ENCODE measurements around the gene VTI1B. TPM values are rescaled to one million over a fixed set of nuclear protein-coding genes. Genes with fewer than 3 reads are reported as not detected.
"Not testable (repeated sequence)": the region's sequence is repeated elsewhere in the genome, so short reads cannot be mapped to it uniquely, and the experiment has no call there.

Gene VTI1B
- total RNA-seq, 2 donors from 2014 or later: 41.2 to 48.1 TPM

DNA sequence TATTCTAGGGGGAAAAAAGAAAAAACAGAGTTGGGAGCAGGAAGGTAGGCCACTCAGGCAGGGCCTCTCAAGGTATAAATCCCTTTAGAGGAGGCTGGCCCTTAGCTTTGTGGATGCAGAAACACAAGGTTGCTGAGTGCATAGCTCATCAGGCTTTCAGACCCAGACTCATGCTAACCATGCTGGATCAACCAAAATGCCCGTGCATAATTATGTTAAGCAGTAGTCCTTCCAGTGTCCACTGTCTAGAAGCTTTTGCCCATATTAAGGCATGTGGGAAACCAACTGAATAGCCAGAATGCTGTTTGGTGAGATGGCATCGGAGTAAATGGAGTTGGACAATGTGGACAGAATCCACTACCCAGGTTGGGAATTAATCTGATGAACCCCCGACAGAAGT is 35.8 kb downstream of the VTI1B start:
- ATAC-seq: no peak
- no peak for DNase-seq
- peaks cover 3% of the 10 kb centered on the region for H3K4me1 Mint-ChIP-seq
- H3K27ac Mint-ChIP-seq: no peak overlapping the region
- H3K36me3 Mint-ChIP-seq (ENCODE audit: low read depth): peaks cover 3% of the 10 kb centered on the region
- no peaks in the 10 kb centered on the region for H3K9me3 ChIP-seq (ENCODE audit: control insufficient read depth, low read length, poor library complexity, severe bottlenecking)
- H3K4me3 Mint-ChIP-seq: no peak overlapping the region
- peaks cover 4% of the 10 kb centered on the region for H3K27me3 Mint-ChIP-seq

DNA sequence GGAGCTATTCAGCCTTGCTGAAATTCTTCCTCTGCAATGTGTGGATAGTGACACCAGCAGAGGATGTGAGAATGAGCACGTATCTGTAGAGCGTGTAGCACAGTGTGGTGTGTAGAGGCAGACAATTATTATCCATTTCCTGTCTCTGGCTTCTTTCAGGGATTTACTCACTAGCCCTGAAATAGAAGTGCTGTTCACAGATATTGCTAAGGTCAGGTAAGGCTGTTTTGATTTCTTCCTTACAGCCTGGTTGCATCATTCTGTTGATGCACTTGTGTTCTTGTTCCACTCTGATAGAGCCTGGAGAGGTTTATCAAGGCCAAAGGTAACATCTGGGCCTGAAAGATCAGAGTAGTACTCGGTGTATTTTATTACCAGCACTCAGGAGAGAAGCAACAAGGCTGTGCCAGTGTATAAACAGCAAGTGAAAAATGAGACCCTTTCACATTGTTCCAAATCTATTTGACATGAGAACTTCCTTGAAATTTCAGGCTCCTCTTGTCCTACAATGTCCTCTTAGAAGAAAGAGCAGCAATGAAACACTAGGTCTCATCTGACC is 38.0 kb downstream of the VTI1B start:
- Mint-ChIP-seq H3K27me3 (peaks cover 8% of the 10 kb centered on the region), H3K27ac (no peak overlapping the region), H3K4me1 (peaks cover 2% of the 10 kb centered on the region), H3K4me3 (no peak overlapping the region), H3K36me3 (ENCODE audit: low read depth) (peaks cover 8% of the 10 kb centered on the region)
- no peak for ATAC-seq
- DNase-seq: no peak
- H3K9me3 ChIP-seq (ENCODE audit: control insufficient read depth, low read length, poor library complexity, severe bottlenecking): no peaks in the 10 kb centered on the region

DNA sequence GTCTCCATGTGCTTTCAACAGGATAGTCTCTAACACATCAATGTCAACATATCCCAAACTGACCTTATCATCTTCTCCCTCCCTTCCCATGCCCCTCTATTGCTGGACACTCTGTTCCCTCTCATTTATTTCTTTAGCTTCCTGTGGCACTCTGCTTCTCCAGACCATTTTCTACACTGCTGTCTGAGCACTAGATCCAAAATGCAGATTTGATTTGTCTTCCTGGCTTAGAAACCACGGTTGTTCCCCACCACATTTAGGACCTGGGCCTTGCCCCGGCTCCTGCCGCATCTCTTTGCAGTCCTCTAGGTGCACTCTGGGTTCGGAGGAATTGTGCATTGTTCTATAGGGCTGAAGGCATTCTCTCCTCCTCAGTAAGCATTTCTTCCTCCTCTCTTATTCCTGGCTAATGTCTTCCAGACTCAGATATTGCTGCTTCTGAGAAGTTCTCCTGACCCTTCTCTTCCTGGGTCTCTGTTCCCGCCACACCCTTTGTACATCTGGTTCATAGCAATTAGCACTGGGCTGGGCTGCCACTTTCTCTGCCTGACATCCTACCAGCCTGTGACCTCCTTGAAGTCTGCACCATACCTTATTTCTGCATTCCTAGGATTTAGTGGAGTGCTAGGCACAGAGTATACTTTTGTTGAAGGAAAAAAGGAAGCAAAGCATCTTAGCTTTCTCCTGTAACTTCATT is 40.8 kb downstream of the VTI1B start:
- no peak for ATAC-seq
- H3K9me3 ChIP-seq (ENCODE audit: control insufficient read depth, low read length, poor library complexity, severe bottlenecking): no peaks in the 10 kb centered on the region
- peak overlapping the region; percentile 41 for H3K27ac Mint-ChIP-seq

DNA sequence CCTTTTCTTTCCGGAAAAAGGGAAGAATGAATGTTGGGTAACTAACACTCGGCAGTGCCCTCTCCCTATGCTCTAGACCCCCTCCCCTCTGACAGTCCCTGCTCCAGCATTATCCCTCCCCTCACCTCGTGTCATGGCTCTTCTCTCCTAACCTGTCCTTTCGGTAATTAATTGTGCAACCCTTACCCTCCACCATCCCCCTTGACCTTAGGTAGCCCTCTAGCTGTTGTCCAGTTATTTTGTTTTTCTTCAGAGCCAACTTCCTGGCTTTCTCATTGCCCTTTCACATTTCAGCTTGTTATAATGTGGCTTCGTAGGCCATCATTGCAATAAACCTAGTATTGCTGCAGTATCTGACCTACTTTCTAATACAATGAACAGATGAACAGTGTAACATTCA is 43.5 kb downstream of the VTI1B start:
- peaks cover 8% of the 10 kb centered on the region for H3K36me3 Mint-ChIP-seq (ENCODE audit: low read depth)
- DNase-seq (no peak), ATAC-seq (no peak)
- H3K9me3 ChIP-seq (ENCODE audit: control insufficient read depth, low read length, poor library complexity, severe bottlenecking): no peaks in the 10 kb centered on the region
- H3K4me1 Mint-ChIP-seq: peaks cover 2% of the 10 kb centered on the region
- peaks cover 8% of the 10 kb centered on the region for H3K27me3 Mint-ChIP-seq
- no peak overlapping the region for H3K27ac Mint-ChIP-seq
- H3K4me3 Mint-ChIP-seq: no peak overlapping the region

More for the DNA sequence above, 40.8 kb downstream of the VTI1B start:
- peaks cover 8% of the 10 kb centered on the region for H3K27me3 Mint-ChIP-seq
- H3K4me3 Mint-ChIP-seq: no peak overlapping the region
- DNase-seq: no peak
- H3K4me1 Mint-ChIP-seq: peaks cover 2% of the 10 kb centered on the region
- H3K36me3 Mint-ChIP-seq (ENCODE audit: low read depth): peaks cover 8% of the 10 kb centered on the region

DNA sequence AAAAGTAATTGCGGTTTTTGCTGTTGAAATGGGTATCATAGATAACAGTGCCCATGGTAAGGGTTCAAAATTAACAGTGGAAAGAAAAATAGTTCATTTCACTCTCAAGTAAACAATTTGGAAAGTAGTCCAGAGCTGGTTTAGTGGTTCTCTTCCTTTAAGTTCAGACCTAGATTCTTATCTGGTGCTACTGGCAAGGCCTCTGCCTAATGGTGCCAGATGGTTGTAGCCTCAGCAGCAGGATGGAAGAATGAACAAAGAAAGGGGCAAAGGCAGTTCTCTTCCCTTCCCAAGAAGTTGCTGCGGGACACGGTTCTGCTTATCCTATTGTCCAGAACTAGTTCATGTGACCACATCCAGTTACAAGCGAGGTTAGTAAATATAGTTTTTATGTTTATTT is 44.2 kb downstream of the VTI1B start:
- peaks cover 8% of the 10 kb centered on the region for H3K27me3 Mint-ChIP-seq
- no peaks in the 10 kb centered on the region for H3K9me3 ChIP-seq (ENCODE audit: control insufficient read depth, low read length, poor library complexity, severe bottlenecking)
- no peak overlapping the region for H3K4me3 Mint-ChIP-seq
- peaks cover 2% of the 10 kb centered on the region for H3K4me1 Mint-ChIP-seq
- no peak for ATAC-seq
- H3K36me3 Mint-ChIP-seq (ENCODE audit: low read depth): peaks cover 8% of the 10 kb centered on the region
- no peak for DNase-seq
- no peak overlapping the region for H3K27ac Mint-ChIP-seq

DNA sequence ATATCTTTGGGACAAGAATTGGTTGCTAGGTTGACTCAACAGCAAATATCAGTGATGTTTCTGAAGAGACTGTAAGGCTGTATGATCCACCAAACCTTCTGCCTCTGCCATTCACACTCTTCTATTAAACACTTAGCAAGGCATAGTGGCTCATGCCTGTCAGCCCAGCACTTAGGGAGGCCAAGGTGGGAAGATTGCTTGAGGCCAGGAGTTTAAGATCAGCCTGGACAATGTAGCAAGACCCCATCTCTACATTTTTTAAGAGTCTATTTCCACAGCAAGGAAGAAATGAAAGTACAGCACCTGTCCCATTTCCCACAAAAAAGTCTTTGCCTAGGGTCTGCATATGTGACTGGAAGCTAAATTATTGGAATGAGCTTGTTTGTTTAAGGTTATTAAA is 46.9 kb downstream of the VTI1B start:
- Mint-ChIP-seq H3K4me1 (no peaks in the 10 kb centered on the region), H3K36me3 (ENCODE audit: low read depth) (peaks cover 2% of the 10 kb centered on the region), H3K27me3 (no peaks in the 10 kb centered on the region), H3K27ac (no peak overlapping the region), H3K4me3 (no peak overlapping the region)
- ATAC-seq (no peak), DNase-seq (no peak)
- H3K9me3 ChIP-seq (ENCODE audit: control insufficient read depth, low read length, poor library complexity, severe bottlenecking): no peaks in the 10 kb centered on the region

DNA sequence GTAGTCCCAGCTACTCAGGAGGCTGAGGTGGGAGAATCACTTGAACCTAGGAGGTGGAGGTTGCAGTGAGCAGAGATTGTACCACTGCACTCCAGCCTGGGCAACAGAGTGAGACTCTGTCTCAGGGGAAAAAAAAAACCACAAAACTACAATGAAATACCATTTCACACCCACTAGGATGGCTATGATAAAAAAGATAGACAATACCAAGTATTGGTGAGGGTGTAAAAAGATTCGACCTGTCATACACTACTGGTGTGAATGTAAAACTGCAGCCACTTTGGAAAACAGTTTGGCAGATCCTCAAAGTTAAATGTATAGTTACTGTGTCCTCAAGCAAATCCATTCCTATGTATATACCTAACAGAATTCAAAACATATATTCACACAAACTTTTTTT is 48.3 kb downstream of the VTI1B start:
- H3K4me1 Mint-ChIP-seq; H3K27ac Mint-ChIP-seq; DNase-seq; H3K27me3 Mint-ChIP-seq; H3K36me3 Mint-ChIP-seq (ENCODE audit: low read depth); H3K4me3 Mint-ChIP-seq; ATAC-seq; H3K9me3 ChIP-seq (ENCODE audit: control insufficient read depth, low read length, poor library complexity, severe bottlenecking): not testable (repeated sequence)

DNA sequence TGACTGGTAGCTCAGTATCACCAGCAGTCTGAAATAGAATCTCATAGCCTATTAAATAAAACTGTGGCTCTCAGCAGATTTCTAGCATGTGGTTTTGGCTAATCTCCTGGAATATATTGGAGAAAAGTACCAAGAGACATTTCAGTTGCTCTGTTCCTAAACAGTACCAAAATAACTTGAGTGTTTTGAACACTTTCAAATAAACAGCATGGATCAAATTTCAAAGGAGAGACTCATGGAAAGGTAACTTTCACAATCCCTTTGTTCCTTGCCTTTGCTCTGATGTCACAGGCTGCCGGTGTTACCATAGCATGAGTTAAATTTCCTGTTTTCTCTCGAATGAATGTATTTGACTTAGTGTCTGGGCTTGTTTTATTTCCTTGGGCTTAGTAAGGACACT is 51.3 kb downstream of the VTI1B start:
- no peak for DNase-seq
- Mint-ChIP-seq H3K4me3 (no peak overlapping the region), H3K36me3 (ENCODE audit: low read depth) (no peaks in the 10 kb centered on the region), H3K27me3 (peaks cover 6% of the 10 kb centered on the region), H3K4me1 (peaks cover 20% of the 10 kb centered on the region), H3K27ac (peak overlapping the region; percentile 6)
- H3K9me3 ChIP-seq (ENCODE audit: control insufficient read depth, low read length, poor library complexity, severe bottlenecking): no peaks in the 10 kb centered on the region
- ATAC-seq: no peak

DNA sequence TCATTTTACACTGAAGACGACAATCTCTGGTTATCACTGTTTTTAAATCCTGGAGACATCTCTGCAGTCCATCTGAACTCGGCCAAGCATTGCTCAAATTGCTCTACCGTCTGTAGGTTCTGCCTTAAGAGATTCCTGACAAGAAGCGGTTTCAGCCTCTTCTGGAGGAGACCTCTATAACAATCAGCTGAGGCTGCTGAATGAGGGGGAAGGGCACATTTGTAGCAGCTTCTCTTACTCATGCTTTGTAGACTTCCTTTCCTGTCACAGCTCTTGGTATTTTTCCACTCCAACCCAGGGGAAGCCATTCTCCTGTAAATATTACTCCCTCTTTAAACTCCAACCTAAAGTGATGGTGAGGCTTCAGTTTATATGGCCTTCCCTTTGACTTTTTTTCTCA is 51.8 kb downstream of the VTI1B start:
- ATAC-seq: no peak

DNA sequence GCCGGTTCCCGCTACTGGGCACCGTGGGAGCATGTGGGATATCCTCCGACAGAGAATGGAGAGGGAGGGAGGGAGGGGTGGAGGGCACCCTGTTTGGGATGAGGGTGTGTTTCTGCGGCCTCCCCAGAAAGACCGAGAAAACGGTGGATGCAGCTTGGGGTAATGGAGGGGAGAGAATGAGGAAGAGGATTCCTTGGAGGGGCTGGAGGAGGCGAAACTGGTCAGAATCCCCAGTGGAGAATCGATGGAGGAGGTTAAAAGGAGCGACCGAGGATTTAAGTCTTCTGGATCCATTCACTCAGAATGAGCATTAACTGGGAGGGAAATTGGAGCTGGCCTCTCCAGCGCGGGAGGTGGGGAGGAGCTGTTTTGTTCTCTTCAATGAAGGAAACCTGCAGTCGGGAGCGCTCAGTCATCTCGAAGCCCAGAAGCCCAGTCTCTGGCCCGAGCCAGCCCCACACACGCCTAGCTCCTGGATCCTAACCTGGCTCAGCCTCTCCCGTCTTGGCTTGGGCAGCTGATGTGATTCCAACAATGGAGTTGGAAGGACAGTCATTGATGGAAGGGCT is 54.1 kb downstream of the VTI1B start:
- Mint-ChIP-seq H3K36me3 (ENCODE audit: low read depth) (peaks cover 2% of the 10 kb centered on the region), H3K4me1 (peaks cover 22% of the 10 kb centered on the region), H3K4me3 (peak overlapping the region; percentile 91), H3K27me3 (peaks cover 11% of the 10 kb centered on the region), H3K27ac (peak overlapping the region; percentile 96)
- H3K9me3 ChIP-seq (ENCODE audit: control insufficient read depth, low read length, poor library complexity, severe bottlenecking): no peaks in the 10 kb centered on the region
- ATAC-seq (no peak), DNase-seq (no peak)

More for the DNA sequence above, 51.8 kb downstream of the VTI1B start:
- Mint-ChIP-seq H3K27me3 (peaks cover 6% of the 10 kb centered on the region), H3K4me3 (no peak overlapping the region), H3K4me1 (peaks cover 20% of the 10 kb centered on the region), H3K36me3 (ENCODE audit: low read depth) (no peaks in the 10 kb centered on the region), H3K27ac (peak overlapping the region; percentile 6)
- H3K9me3 ChIP-seq (ENCODE audit: control insufficient read depth, low read length, poor library complexity, severe bottlenecking): no peaks in the 10 kb centered on the region
- no peak for DNase-seq

DNA sequence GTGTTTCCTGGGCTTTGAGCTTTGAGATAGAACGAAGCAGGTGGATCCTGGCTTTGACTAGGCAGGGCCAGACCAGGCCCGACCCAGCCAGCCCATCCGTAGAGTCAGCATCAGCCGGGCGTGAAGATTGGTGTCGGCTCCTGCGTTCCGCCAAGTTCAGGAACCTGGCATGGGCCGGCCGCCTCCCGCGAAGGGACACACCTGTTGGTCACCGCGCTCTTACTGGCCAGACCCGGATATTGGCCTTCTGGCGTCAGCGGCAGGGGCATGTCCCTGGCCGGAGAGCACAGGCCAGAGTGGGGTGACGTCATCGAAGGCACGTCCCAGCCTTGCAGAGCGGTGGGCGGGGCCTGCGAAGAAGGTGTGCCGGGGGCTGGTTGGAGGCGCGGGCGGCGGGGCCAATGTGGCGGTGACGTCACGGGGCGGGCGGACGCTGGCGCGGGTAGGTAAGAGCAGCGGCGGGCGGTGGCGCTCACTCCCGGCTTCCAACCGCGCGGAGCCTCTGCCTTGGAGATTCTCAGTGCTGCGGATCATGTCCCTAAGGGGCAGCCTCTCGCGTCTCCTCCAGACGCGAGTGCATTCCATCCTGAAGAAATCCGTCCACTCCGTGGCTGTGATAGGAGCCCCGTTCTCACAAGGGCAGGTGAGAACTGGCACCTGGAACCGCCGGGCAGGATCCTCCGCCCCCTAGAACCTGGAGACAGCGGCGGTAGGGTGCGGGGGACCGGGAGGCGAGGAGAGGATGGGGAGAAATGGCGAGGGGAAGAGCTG is 54.8 kb downstream of the VTI1B start, which contains the start of gene ARG2:
ARG2 (plus strand) TSS at position 475 of the 771 bp plus-strand sequence; CDS start at position 533, 58 bp downstream.
- H3K4me3 Mint-ChIP-seq: peak within 1 kb of the TSS; percentile 91
- no peaks in the 10 kb centered on the region for H3K9me3 ChIP-seq (ENCODE audit: control insufficient read depth, low read length, poor library complexity, severe bottlenecking)
- H3K27me3 Mint-ChIP-seq: peaks cover 12% of the 10 kb centered on the region
- H3K4me1 Mint-ChIP-seq: peaks cover 22% of the 10 kb centered on the region
- H3K36me3 Mint-ChIP-seq (ENCODE audit: low read depth): peaks cover 2% of the 10 kb centered on the region
- H3K27ac Mint-ChIP-seq: peak within 1 kb of the TSS; percentile 96
- ATAC-seq (peak; percentile 92), DNase-seq (peak; percentile 95 to 98 (median 98))

DNA sequence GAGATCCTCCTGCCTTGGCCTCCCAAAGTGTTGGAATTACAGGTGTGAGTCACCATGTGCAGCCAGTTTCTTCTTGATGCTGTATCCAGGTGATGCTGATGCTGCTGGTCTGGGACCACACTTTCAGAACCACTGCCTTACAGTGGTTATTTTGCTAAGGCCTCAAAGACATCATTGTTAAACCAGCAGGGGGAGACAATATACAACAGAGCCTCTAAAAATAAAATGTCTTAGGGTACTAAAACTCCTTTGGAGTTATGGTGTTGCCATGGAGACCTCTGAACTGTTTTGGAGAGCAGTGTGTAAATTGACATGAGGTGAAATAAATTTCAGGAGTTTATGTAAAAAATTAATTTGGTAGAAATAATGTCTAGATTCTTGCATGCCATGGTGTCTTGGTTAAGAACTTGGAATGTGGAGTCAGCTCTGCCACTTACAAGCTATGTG is 55.8 kb downstream of the VTI1B start:
- H3K4me1 Mint-ChIP-seq: peaks cover 22% of the 10 kb centered on the region
- peaks cover 2% of the 10 kb centered on the region for H3K36me3 Mint-ChIP-seq (ENCODE audit: low read depth)
- peak overlapping the region; percentile 96 for H3K27ac Mint-ChIP-seq
- H3K4me3 Mint-ChIP-seq: peak overlapping the region; percentile 91
- DNase-seq (no peak), ATAC-seq (peak; percentile 53)
- no peaks in the 10 kb centered on the region for H3K9me3 ChIP-seq (ENCODE audit: control insufficient read depth, low read length, poor library complexity, severe bottlenecking)
- H3K27me3 Mint-ChIP-seq: peaks cover 16% of the 10 kb centered on the region

DNA sequence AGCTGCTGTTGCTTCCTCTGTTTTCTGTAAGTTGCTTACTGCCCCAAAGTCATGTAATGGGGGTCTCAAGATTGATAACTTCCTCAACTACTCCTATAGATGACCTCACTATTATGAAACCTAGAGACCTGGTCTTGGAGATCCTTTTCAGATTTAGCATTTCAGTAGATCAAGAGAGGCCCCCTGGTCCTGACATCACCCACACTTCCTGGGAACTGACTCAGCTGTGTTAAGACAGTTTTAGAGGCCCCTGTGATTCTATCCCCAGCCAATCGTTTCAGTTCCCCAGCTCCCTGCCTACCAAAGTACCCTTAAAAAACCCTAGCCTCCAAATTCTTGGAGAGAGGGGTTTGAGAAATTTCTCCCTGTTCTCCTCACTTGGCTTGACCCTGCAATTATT is 63.9 kb downstream of the VTI1B start:
- H3K27me3 Mint-ChIP-seq: peaks cover 46% of the 10 kb centered on the region
- ATAC-seq: no peak
- no peaks in the 10 kb centered on the region for H3K36me3 Mint-ChIP-seq (ENCODE audit: low read depth)

More for the DNA sequence above, 63.9 kb downstream of the VTI1B start:
- DNase-seq: no peak
- no peak overlapping the region for H3K4me3 Mint-ChIP-seq
- no peaks in the 10 kb centered on the region for H3K9me3 ChIP-seq (ENCODE audit: control insufficient read depth, low read length, poor library complexity, severe bottlenecking)
- no peak overlapping the region for H3K27ac Mint-ChIP-seq
- H3K4me1 Mint-ChIP-seq: no peaks in the 10 kb centered on the region

All from T-helper 17 cell (primary cell).